ENCODE results near the gene MTREX.

GRCh38 chr5:55320571-55320970 lies 12.8 kb downstream of the MTREX start:
- TF ChIP-seq, protein P1, sequence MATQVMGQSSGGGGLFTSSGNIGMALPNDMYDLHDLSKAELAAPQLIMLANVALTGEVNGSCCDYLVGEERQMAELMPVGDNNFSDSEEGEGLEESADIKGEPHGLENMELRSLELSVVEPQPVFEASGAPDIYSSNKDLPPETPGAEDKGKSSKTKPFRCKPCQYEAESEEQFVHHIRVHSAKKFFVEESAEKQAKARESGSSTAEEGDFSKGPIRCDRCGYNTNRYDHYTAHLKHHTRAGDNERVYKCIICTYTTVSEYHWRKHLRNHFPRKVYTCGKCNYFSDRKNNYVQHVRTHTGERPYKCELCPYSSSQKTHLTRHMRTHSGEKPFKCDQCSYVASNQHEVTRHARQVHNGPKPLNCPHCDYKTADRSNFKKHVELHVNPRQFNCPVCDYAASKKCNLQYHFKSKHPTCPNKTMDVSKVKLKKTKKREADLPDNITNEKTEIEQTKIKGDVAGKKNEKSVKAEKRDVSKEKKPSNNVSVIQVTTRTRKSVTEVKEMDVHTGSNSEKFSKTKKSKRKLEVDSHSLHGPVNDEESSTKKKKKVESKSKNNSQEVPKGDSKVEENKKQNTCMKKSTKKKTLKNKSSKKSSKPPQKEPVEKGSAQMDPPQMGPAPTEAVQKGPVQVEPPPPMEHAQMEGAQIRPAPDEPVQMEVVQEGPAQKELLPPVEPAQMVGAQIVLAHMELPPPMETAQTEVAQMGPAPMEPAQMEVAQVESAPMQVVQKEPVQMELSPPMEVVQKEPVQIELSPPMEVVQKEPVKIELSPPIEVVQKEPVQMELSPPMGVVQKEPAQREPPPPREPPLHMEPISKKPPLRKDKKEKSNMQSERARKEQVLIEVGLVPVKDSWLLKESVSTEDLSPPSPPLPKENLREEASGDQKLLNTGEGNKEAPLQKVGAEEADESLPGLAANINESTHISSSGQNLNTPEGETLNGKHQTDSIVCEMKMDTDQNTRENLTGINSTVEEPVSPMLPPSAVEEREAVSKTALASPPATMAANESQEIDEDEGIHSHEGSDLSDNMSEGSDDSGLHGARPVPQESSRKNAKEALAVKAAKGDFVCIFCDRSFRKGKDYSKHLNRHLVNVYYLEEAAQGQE (IDR thresholded peaks at IDR 0.05; ENCODE audit: insufficient read depth in 1 of 2, low read depth in 2 of 2, low read length in 2 of 2): no peak
- TF ChIP-seq SIN3A (IDR thresholded peaks at IDR 0.05; ENCODE audit: borderline replicate concordance, insufficient read depth, low read length): no peak
- no peak for TF ChIP-seq POLR2AphosphoS5 (IDR thresholded peaks at IDR 0.05; ENCODE audit: low read depth, low read length)
